K562 (cell line): ENCODE measurements around the gene VRK3. TPM values are rescaled to one million over a fixed set of nuclear protein-coding genes. Genes with fewer than 3 reads are reported as not detected.
A peak's percentile ranks its signal among the peaks of the same experiment; 100 is the strongest.

Experiments used
- ATAC-seq: fragments of 200-7000 bp; cut with Tn5 transposase; 3 replicates; pipeline ENCODE4 v1.9.1; 2020; ENCODE audit warnings: moderate library complexity
- BruUV-seq: library from RNA; stranded (reverse); fragments of 400-500 nt; replicated peaks from 2 replicates; lab custom pipeline; 2021; lab: Mats Ljungman, UMichigan
- CTCF ChIA-PET: fragments of 300-600 bp; formaldehyde crosslinking; extraction: SDS; loops from one replicate; lab custom pipeline; 2021; ENCODE audit warnings: low intra/inter-chr PET ratio; lab: Yijun Ruan, JAX
- POLR2A ChIA-PET: fragments of 300-600, 350-650 bp; sonication (Branson Sonifier 250); formaldehyde crosslinking; extraction: SDS; loops from one replicate; lab custom pipeline; 2021; ENCODE audit warnings: antibody characterized with exemption, inconsistent platforms; lab: Yijun Ruan, JAX
- DNase-seq, 4 experiments: peaks; one replicate each; pipeline versions ENCODE4 v3.0.0 to v3.0.0-alpha.2; 2011 to 2018; ENCODE audit warnings: low spot score in 3 of 4, mixed read lengths in 3 of 4; ENCODE audit errors: extremely low read depth in 1 of 4
- FAIRE-seq: peaks from 2 replicates; lab custom pipeline; 2011; peaks lifted over from hg19 to GRCh38; lab: Jason Lieb, UNC
- H2AFZ ChIP-seq: 2 replicates; pipeline ENCODE4 v1.6.0; 2011; ENCODE audit warnings: low read depth, low read length, control low read depth, inconsistent platforms
- H3K27ac ChIP-seq: fragments of 200-600 bp; 3 replicates; pipeline ENCODE4 v1.8.0; 2011; ENCODE audit warnings: low read depth, mild to moderate bottlenecking, control low read depth, inconsistent platforms, low read length, moderate library complexity, mixed read lengths; ENCODE audit errors: extremely low read depth
- H3K27me3 ChIP-seq, 2 experiments: fragments of 300-600 bp in 1 of 2; 2 replicates in 1 of 2; 3 replicates in 1 of 2; pipeline versions ENCODE4 v1.6.0 to v1.8.0; 2011; ENCODE audit warnings: inconsistent platforms in 2 of 2, low read length in 2 of 2, mild to moderate bottlenecking in 1 of 2, mixed read lengths in 1 of 2, moderate library complexity in 1 of 2; ENCODE audit not compliant: control insufficient read depth in 2 of 2, insufficient read depth in 2 of 2
- H3K36me3 ChIP-seq: fragments of 300-600 bp; 3 replicates; pipeline ENCODE4 v1.8.0; 2011; ENCODE audit warnings: mild to moderate bottlenecking, low read length, inconsistent platforms; ENCODE audit not compliant: control insufficient read depth, insufficient read depth
- H3K4me1 ChIP-seq, 2 experiments: fragments of 200-600 bp in 1 of 2; replicated peaks in 1 of 2; 2 replicates in 1 of 2; 3 replicates in 1 of 2; pipeline versions ENCODE4 v1.5.1 to v1.8.0; 2011; ENCODE audit warnings: inconsistent platforms in 2 of 2, low read length in 2 of 2, mild to moderate bottlenecking in 1 of 2, mixed read lengths in 1 of 2, moderate library complexity in 1 of 2; ENCODE audit not compliant: control insufficient read depth in 2 of 2, insufficient read depth in 2 of 2
- H3K4me2 ChIP-seq: 2 replicates; pipeline ENCODE4 v1.6.1; 2011; ENCODE audit warnings: low read length, control low read depth, inconsistent platforms, mixed read lengths; ENCODE audit not compliant: insufficient read depth
- H3K4me3 ChIP-seq: fragments of 200-600 bp; sonication (generic), shearing (Covaris generic); 2 replicates; pipeline ENCODE4 v1.5.1; 2016; ENCODE audit warnings: control low read depth, inconsistent platforms
- H3K79me2 ChIP-seq: fragments of 200-600 bp; 3 replicates; pipeline ENCODE4 v1.8.0; 2011; ENCODE audit warnings: low read length, inconsistent platforms; ENCODE audit not compliant: control insufficient read depth, insufficient read depth
- H3K9ac ChIP-seq, 2 experiments: 2 replicates each; pipeline versions ENCODE4 v1.6.0 to v1.6.1; 2011; ENCODE audit warnings: low read depth in 2 of 2, low read length in 2 of 2, control low read depth in 1 of 2, inconsistent platforms in 1 of 2, mild to moderate bottlenecking in 1 of 2, mixed read lengths in 1 of 2; ENCODE audit not compliant: insufficient read depth in 1 of 2
- H3K9me1 ChIP-seq: one replicate; pipeline ENCODE4 v1.6.0; 2011; ENCODE audit warnings: inconsistent platforms, mild to moderate bottlenecking, low read length, moderate library complexity; ENCODE audit not compliant: control insufficient read depth, insufficient read depth
- H3K9me3 ChIP-seq: replicated peaks from 2 replicates; pipeline ENCODE4 v1.5.1; 2011; ENCODE audit warnings: low read depth, low read length, inconsistent platforms; ENCODE audit not compliant: control insufficient read depth, insufficient read depth
- H4K20me1 ChIP-seq: replicated peaks from 2 replicates; pipeline ENCODE4 v1.6.1; 2011; ENCODE audit warnings: low read length, inconsistent platforms, mixed read lengths; ENCODE audit not compliant: control insufficient read depth, insufficient read depth
- ADNP ChIP-seq: fragments of 200-800 bp; sonication (Bioruptor generic); IDR thresholded peaks from 2 replicates; pipeline ENCODE4 v1.6.1; 2016; ENCODE audit warnings: missing genetic modification characterization, missing compliant biosample characterization
- CC2D1A ChIP-seq: fragments of 450-650 bp; IDR thresholded peaks from 2 replicates; pipeline ENCODE4 v1.6.1; 2017; ENCODE audit warnings: mild to moderate bottlenecking
- CEBPB ChIP-seq: fragments of 450-650 bp; IDR thresholded peaks from 2 replicates; pipeline ENCODE4 v1.6.1; 2016; ENCODE audit warnings: missing genetic modification characterization, missing compliant biosample characterization
- ELF1 ChIP-seq: fragments of 200-800 bp; sonication (Bioruptor generic); IDR thresholded peaks from 2 replicates; pipeline ENCODE4 v1.6.1; 2016; ENCODE audit warnings: missing genetic modification characterization, missing compliant biosample characterization
- GTF2A2 ChIP-seq: IDR thresholded peaks from 2 replicates; pipeline ENCODE4 v1.6.1; 2016; ENCODE audit warnings: mild to moderate bottlenecking, missing genetic modification characterization, missing compliant biosample characterization
- IFI16 ChIP-seq: fragments of 250-450 bp; sonication (Bioruptor Pico); IDR thresholded peaks from 2 replicates; pipeline ENCODE4 v2.1.2; 2022; ENCODE audit warnings: mild to moderate bottlenecking, inconsistent platforms
- KLF6 ChIP-seq: fragments of 250-450 bp; sonication (Bioruptor Pico); IDR thresholded peaks from 2 replicates; pipeline ENCODE4 v1.4.0; 2020; ENCODE audit warnings: mild to moderate bottlenecking, moderate library complexity, borderline replicate concordance
- MYBL2 ChIP-seq, 2 experiments: fragments of 450-650 bp in 1 of 2; sonication (generic) in 1 of 2; formaldehyde crosslinking in 1 of 2; IDR thresholded peaks; 2 replicates each; pipeline versions ENCODE4 v1.6.1 to v1.8.1; 2017 to 2022; ENCODE audit warnings: borderline replicate concordance in 1 of 2, inconsistent platforms in 1 of 2, low read depth in 1 of 2, mild to moderate bottlenecking in 1 of 2, missing genetic modification reagents in 1 of 2, moderate library complexity in 1 of 2
- MYC ChIP-seq, 2 experiments: fragments of 250-450 bp in 1 of 2; sonication (Bioruptor Pico) in 1 of 2; IDR thresholded peaks; 2 replicates each; pipeline versions ENCODE4 v1.5.1 to v1.6.1; 2012 to 2021; ENCODE audit warnings: low read depth in 2 of 2, borderline replicate concordance in 1 of 2, improper control_type of control experiment in 1 of 2, low read length in 1 of 2, mild to moderate bottlenecking in 1 of 2, moderate library complexity in 1 of 2
- NFIC ChIP-seq: fragments of 450-650 bp; IDR thresholded peaks from 2 replicates; pipeline ENCODE4 v1.6.1; 2017; ENCODE audit warnings: mild to moderate bottlenecking, inconsistent platforms
- NR2F6 ChIP-seq: fragments of 450-650 bp; formaldehyde crosslinking; IDR thresholded peaks from 2 replicates; pipeline ENCODE4 v1.4.0; 2020; ENCODE audit warnings: mild to moderate bottlenecking
- POLR3A ChIP-seq: IDR thresholded peaks from 2 replicates; pipeline ENCODE4 v1.6.1; 2011; ENCODE audit warnings: borderline replicate concordance, mild to moderate bottlenecking, moderate library complexity; ENCODE audit not compliant: insufficient read length, insufficient read depth; ENCODE audit errors: extremely low read depth
- RB1 ChIP-seq: fragments of 450-650 bp; IDR thresholded peaks from 2 replicates; pipeline ENCODE4 v1.6.1; 2017; ENCODE audit warnings: low read depth, mild to moderate bottlenecking
- RBM14 ChIP-seq: fragments of 200-400 bp; formaldehyde crosslinking; IDR thresholded peaks from 2 replicates; pipeline ENCODE4 v1.6.1; 2018; ENCODE audit warnings: low read depth, mild to moderate bottlenecking, low read length, moderate library complexity, borderline replicate concordance; ENCODE audit not compliant: insufficient read depth
- STAG1 ChIP-seq: sonication (generic); formaldehyde crosslinking; IDR thresholded peaks from 2 replicates; pipeline ENCODE4 v1.5.0; 2020; ENCODE audit warnings: missing genetic modification reagents, borderline replicate concordance
- TARDBP ChIP-seq: fragments of 450-650 bp; IDR thresholded peaks from 2 replicates; pipeline ENCODE4 v1.6.1; 2016
- ZBTB1 ChIP-seq: sonication (generic); formaldehyde crosslinking; IDR thresholded peaks from 2 replicates; pipeline ENCODE4 v1.8.1; 2023; ENCODE audit warnings: missing genetic modification reagents, low read depth, mild to moderate bottlenecking, borderline replicate concordance
- ZFP36 ChIP-seq: fragments of 150-350 bp; IDR thresholded peaks from 2 replicates; pipeline ENCODE4 v1.6.1; 2018; ENCODE audit warnings: low read length, low read depth; ENCODE audit not compliant: partially characterized antibody
- ZKSCAN8 ChIP-seq: fragments of 200-800 bp; sonication (Bioruptor generic); IDR thresholded peaks from 2 replicates; pipeline ENCODE4 v1.6.1; 2016; ENCODE audit warnings: missing genetic modification characterization, missing compliant biosample characterization
- WGBS: fragments of 100-300 bp; shearing (Covaris generic); methylation state at CpG from one replicate; pipeline ENCODE4 v1.1.6; 2016; ENCODE audit warnings: low coverage, mixed read lengths; ENCODE audit not compliant: insufficient coverage; ENCODE audit errors: missing lambda C conversion rate; 5-methylcytosine and 5-hydroxymethylcytosine counted together
- in situ Hi-C: fragments of 300-500 bp; cut with MboI; formaldehyde crosslinking; loops from 4 replicates; pipeline ENCODE4 v1.15.0; 2018; ENCODE audit warnings: inconsistent platforms, mixed read lengths
- intact Hi-C: fragments of 100-400 bp; cut with micrococcal nuclease; formaldehyde crosslinking; loops from 2 replicates; pipeline ENCODE4 v1.14.2; 2022
- polyA plus RNA-seq, 8 experiments: library from polyadenylated mRNA; depleted of rRNA in 4 of 8; stranded (reverse) in 5 of 8; unstranded in 3 of 8; fragments of >200 nt; fragmentation: Nextera tagmentation in 2 of 8; fragmentation: Illumina TruSeq in 1 of 8; extraction: Ambion mirVana in 2 of 8; extraction: Trizol in 1 of 8; gene quantifications; 2 replicates each; pipeline versions ENCODE4 v1.2.1 to v1.2.3, GENCODE V29; 2011 to 2014; ENCODE audit warnings: inconsistent platforms in 1 of 8, missing spikeins in 1 of 8
- total RNA-seq, 7 experiments: library from RNA; depleted of rRNA in 6 of 7; stranded (reverse); fragments of >200 nt in 6 of 7; fragmentation: Illumina TruSeq in 2 of 7; extraction: Trizol in 2 of 7; gene quantifications; 2 replicates each; pipeline versions ENCODE4 v1.2.1 to v1.2.3, GENCODE V29; 2011 to 2021; ENCODE audit warnings: low replicate concordance in 1 of 7
- TF ChIP-seq, protein P1 (sequence below), 2 experiments: fragments of 450-650 bp in 1 of 2; sonication (generic) in 1 of 2; formaldehyde crosslinking in 1 of 2; IDR thresholded peaks in 1 of 2; conservative IDR thresholded peaks in 1 of 2; 2 replicates each; pipeline versions ENCODE4 v1.6.1 to v1.8.1; 2016 to 2023; ENCODE audit warnings: mild to moderate bottlenecking in 2 of 2, moderate library complexity in 2 of 2, inconsistent platforms in 1 of 2, missing genetic modification reagents in 1 of 2

Gene VRK3
- total and polyA plus RNA-seq, 9 of the 15 experiments (the other 6 are each of a cell fraction or from before 2014, with no cell fraction given): 25.6 to 94.3 (median 42.9) TPM

GRCh38 chr19:49937750-49938381 is 87.3 kb downstream of the VRK3 start:
- Histone ChIP-seq H3K4me3 (peak overlapping the region; percentile 31), H4K20me1 (no peaks in the 10 kb centered on the region), H3K9me3 (no peaks in the 10 kb centered on the region), H3K9me1 (no peaks in the 10 kb centered on the region), H3K27me3 (no peaks in the 10 kb centered on the region), H3K4me1 (peaks cover 8 to 20% of the 10 kb centered on the region in 2 experiments; a peak in 3 of 5 replicates), H3K79me2 (no peaks in the 10 kb centered on the region), H3K4me2 (peak overlapping the region; percentile 38), H3K36me3 (peaks cover under 1% of the 10 kb centered on the region; the same call in 1 of the 3 replicates), H3K9ac (peak overlapping the region in 1 of 2 experiments; percentile 84; a peak in 2 of 4 replicates), H2AFZ (peak overlapping the region; percentile 45), H3K27ac (no peak overlapping the region)
- in situ Hi-C loops: loop anchor here (5.0 to 10.0 kb wide), 2 partner anchors 39 to 157 kb away; no protein-coding TSS in a partner anchor
- no TSS peak for BruUV-seq
- ChIA-PET POLR2A (interaction anchor here (1.1 kb wide), 1 partner anchor 60 kb away, joined by 6 read pairs; no protein-coding TSS in a partner anchor), CTCF (interaction anchor here (0.7 to 3.0 kb wide), 3 partner anchors 30 to 49 kb away, joined by 4 to 61 read pairs (median 8); no protein-coding TSS in a partner anchor)
- ATAC-seq: peak; percentile 64
- 10% methylated on average over 35 of the region's 35 CpGs for WGBS
- peak; percentile 75 to 87 (median 80) for DNase-seq
- intact Hi-C loops: loop anchor here (1.0 kb wide), 2 partner anchors 45 to 49 kb away; no protein-coding TSS in a partner anchor
- peak; percentile 87 for FAIRE-seq
- TF ChIP-seq, protein P1, sequence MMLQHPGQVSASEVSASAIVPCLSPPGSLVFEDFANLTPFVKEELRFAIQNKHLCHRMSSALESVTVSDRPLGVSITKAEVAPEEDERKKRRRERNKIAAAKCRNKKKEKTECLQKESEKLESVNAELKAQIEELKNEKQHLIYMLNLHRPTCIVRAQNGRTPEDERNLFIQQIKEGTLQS (IDR thresholded peaks at IDR 0.05): no peak
- TF ChIP-seq, protein P1 (CRISPR knock-in tag; conservative IDR thresholded peaks at IDR 0.05): no peak
- 0 out of 2 replicates have a peak, but pooled peaks have one; percentile 15 for TF ChIP-seq NFIC
- no peak for TF ChIP-seq ELF1
- 0 out of 2 replicates have a peak, but pooled peaks have one; percentile 60 for TF ChIP-seq RB1
- no peak for TF ChIP-seq KLF6 (CRISPR knock-in tag)
- TF ChIP-seq RBM14: no peak
- no peak for TF ChIP-seq IFI16 (CRISPR knock-in tag)
- no peak for TF ChIP-seq MYC (IDR thresholded peaks at IDR 0.05; ENCODE audit: low read depth, low read length)
- 0 out of 2 replicates have a peak, but pooled peaks have one; percentile 16 for TF ChIP-seq MYC (CRISPR knock-in tag; IDR thresholded peaks at IDR 0.05; ENCODE audit: borderline replicate concordance, low read depth)
- peak; percentile 91; the same call in 1 of the 2 replicates for TF ChIP-seq STAG1 (CRISPR knock-in tag)
- no peak for TF ChIP-seq ZKSCAN8 (CRISPR knock-in tag)
- 0 out of 2 replicates have a peak, but pooled peaks have one; percentile 27 for TF ChIP-seq ZBTB1 (CRISPR knock-in tag)
- no peak for TF ChIP-seq GTF2A2 (tag)
- TF ChIP-seq CC2D1A: peak; percentile 95
- TF ChIP-seq CEBPB (tag): peak; percentile 82
- peak; percentile 30; the same call in 1 of the 2 replicates for TF ChIP-seq ADNP (tag)
- TF ChIP-seq MYBL2 (IDR thresholded peaks at IDR 0.05; ENCODE audit: low read depth): no peak
- TF ChIP-seq MYBL2 (CRISPR knock-in tag; IDR thresholded peaks at IDR 0.05; ENCODE audit: borderline replicate concordance): no peak
- no peak for TF ChIP-seq NR2F6 (CRISPR knock-in tag)
- peak; percentile 72 for TF ChIP-seq ZFP36
- 0 out of 2 replicates have a peak, but pooled peaks have one; percentile 29 for TF ChIP-seq TARDBP
- no peak for TF ChIP-seq POLR3A
